OCI-LY3 (cell line): ENCODE data around the gene MOGAT3.

Experiments used
- CTCF ChIP-seq: fragments of 200-600, 300-600 bp; sonication (generic); IDR thresholded peaks from 2 replicates; pipeline ENCODE4 v1.5.1; 2014; ENCODE audit warnings: antibody characterized with exemption, low read length, low read depth
- EZH2phosphoT487 ChIP-seq: fragments of 200-600 bp; shearing (Covaris generic); IDR thresholded peaks from 2 replicates; pipeline ENCODE4 v1.6.1; 2018; ENCODE audit warnings: antibody characterized with exemption, mixed run types, low read depth

- TF ChIP-seq CTCF (no peak), EZH2phosphoT487 (no peak)
Measured at GRCh38 chr7:101211501-101211900, 10.7 kb upstream of the MOGAT3 start.
